AG09319 (cell line): ENCODE measurements around the gene ZNF519.
A peak's percentile ranks its signal among the peaks of the same experiment; 100 is the strongest.

Experiments
- DNase-seq: peaks from one replicate; pipeline ENCODE4 v3.0.0-alpha.2; 2010; ENCODE audit warnings: low read depth; ENCODE audit errors: extremely low read depth
- CTCF ChIP-seq: IDR thresholded peaks from 2 replicates; pipeline ENCODE4 v1.5.1; 2011; ENCODE audit warnings: low read depth, mild to moderate bottlenecking, inconsistent platforms, low read length, moderate library complexity

ZNF519 gene

GRCh38 chr18:14089191-14089590, 43.0 kb downstream of the ZNF519 start:
- no peak for TF ChIP-seq CTCF
- no peak for DNase-seq

GRCh38 chr18:14086458-14087231, 45.6 kb downstream of the ZNF519 start:
- TF ChIP-seq CTCF, result peak; percentile 72
- DNase-seq, result peak; percentile 4

- no peak for TF ChIP-seq CTCF
- DNase-seq, result no peak
Measured at GRCh38 chr18:14085770-14086457, 46.3 kb downstream of the ZNF519 start.

GRCh38 chr18:14075196-14075595, 57.0 kb downstream of the ZNF519 start:
- no peak for DNase-seq
- no peak for TF ChIP-seq CTCF

GRCh38 chr18:14074187-14074586, 58.0 kb downstream of the ZNF519 start:
- TF ChIP-seq CTCF, result no peak
- no peak for DNase-seq

- no peak for DNase-seq
Measured at GRCh38 chr18:14053661-14054060, 78.6 kb downstream of the ZNF519 start.

More at GRCh38 chr18:14053661-14054060, 78.6 kb downstream of the ZNF519 start:
- no peak for TF ChIP-seq CTCF
